AG09319 (cell line): ENCODE measurements around the gene HDGFL2.

Experiments used
- DNase-seq: peaks from one replicate; pipeline ENCODE4 v3.0.0-alpha.2; 2010; ENCODE audit warnings: low read depth; ENCODE audit errors: extremely low read depth
- CTCF ChIP-seq: IDR thresholded peaks from 2 replicates; pipeline ENCODE4 v1.5.1; 2011; ENCODE audit warnings: low read depth, mild to moderate bottlenecking, inconsistent platforms, low read length, moderate library complexity

Gene HDGFL2

GRCh38 chr19:4446704-4447200 lies 25.3 kb upstream of the HDGFL2 start:
- no peak for DNase-seq
- TF ChIP-seq CTCF, result no peak

- DNase-seq, result no peak
- TF ChIP-seq CTCF, result no peak
Measured at GRCh38 chr19:4447327-4448146, 24.6 kb upstream of the HDGFL2 start.

- no peak for DNase-seq
- TF ChIP-seq CTCF, result no peak
Measured at GRCh38 chr19:4448147-4448985, 23.7 kb upstream of the HDGFL2 start.

- TF ChIP-seq CTCF, result no peak
Measured at GRCh38 chr19:4449022-4449638, 23.0 kb upstream of the HDGFL2 start.

GRCh38 chr19:4449639-4450028 lies 22.5 kb upstream of the HDGFL2 start:
- no peak for DNase-seq
- TF ChIP-seq CTCF, result no peak

More at GRCh38 chr19:4449022-4449638, 23.0 kb upstream of the HDGFL2 start:
- no peak for DNase-seq

- no peak for DNase-seq
- no peak for TF ChIP-seq CTCF
Measured at GRCh38 chr19:4452230-4452990, 19.7 kb upstream of the HDGFL2 start.
